GM19463 (cell line): Measurements from ENCODE around the gene BRF1.
"Not testable (repeated sequence)": the region's sequence is repeated elsewhere in the genome, so short reads cannot be mapped to it uniquely, and the experiment has no call there.

ENCODE experiments used
- ATAC-seq: cut with Tn5 transposase; IDR thresholded peaks from one replicate; pipeline ENCODE4 v1.9.1; 2021; ENCODE audit warnings: mild to moderate bottlenecking, moderate library complexity; ENCODE audit not compliant: unreplicated experiment

Gene BRF1

GRCh38 chr14:105316577-105316941 is 15.8 kb upstream of the BRF1 start:
- ATAC-seq, result no peak

- no peak for ATAC-seq
Measured at GRCh38 chr14:105315941-105316576, 15.3 kb upstream of the BRF1 start.

- ATAC-seq, result no peak
Measured at GRCh38 chr14:105315211-105315721, 14.5 kb upstream of the BRF1 start.

- ATAC-seq, result peak; percentile 70
Measured at GRCh38 chr14:105314287-105315200, 13.7 kb upstream of the BRF1 start, which contains the start of gene PACS2. TSS of gene PACS2 (plus strand) at chr14:105314748. CDS start at chr14:105314919, 171 bp downstream.

- no peak for ATAC-seq
Measured at GRCh38 chr14:105313381-105314286, 12.8 kb upstream of the BRF1 start.

GRCh38 chr14:105312973-105313372 is 12.2 kb upstream of the BRF1 start:
- ATAC-seq, result no peak

- ATAC-seq, result no peak
Measured at GRCh38 chr14:105311838-105312237, 11.0 kb upstream of the BRF1 start.

GRCh38 chr14:105309371-105309770 is 8.6 kb upstream of the BRF1 start:
- ATAC-seq, result no peak

GRCh38 chr14:105307052-105307727 is 6.4 kb upstream of the BRF1 start:
- no peak for ATAC-seq

GRCh38 chr14:105305791-105306190 is 5.0 kb upstream of the BRF1 start:
- ATAC-seq, result no peak

- ATAC-seq, result no peak
Measured at GRCh38 chr14:105305345-105305744, 4.5 kb upstream of the BRF1 start.

- no peak for ATAC-seq
Measured at GRCh38 chr14:105304565-105304964, 3.8 kb upstream of the BRF1 start.

- ATAC-seq, result no peak
Measured at GRCh38 chr14:105303949-105304348, 3.1 kb upstream of the BRF1 start.

- not testable (repeated sequence) for ATAC-seq
Measured at GRCh38 chr14:105301915-105302249, 1.1 kb upstream of the BRF1 start.

- peak; percentile 49 for ATAC-seq
Measured at GRCh38 chr14:105301103-105301914, 508 bp upstream of the BRF1 start.

- ATAC-seq, result peak; percentile 7
Measured at GRCh38 chr14:105299654-105300541, 903 bp downstream of the BRF1 start.

GRCh38 chr14:105297311-105297710 is 3.5 kb downstream of the BRF1 start:
- not testable (repeated sequence) for ATAC-seq

- ATAC-seq, result peak; percentile 78
Measured at GRCh38 chr14:105294142-105294597, 6.6 kb downstream of the BRF1 start.
